Glomerular endothelial cell (primary cell): ENCODE measurements around the gene HHAT. TPM values are rescaled to one million over a fixed set of nuclear protein-coding genes. Genes with fewer than 3 reads are reported as not detected.

ENCODE experiments used
- DNase-seq: peaks from one replicate; pipeline ENCODE4 v3.0.0-alpha.2; 2011; ENCODE audit warnings: low read depth, low spot score; ENCODE audit errors: extremely low read depth
- total RNA-seq: library from RNA; depleted of rRNA; stranded (reverse); fragments of >200 nt; gene quantifications from 2 replicates; pipeline ENCODE4 v1.2.3, GENCODE V29; 2015

Gene HHAT
- total RNA-seq, 1 donor from 2014 or later = 5.9 TPM

- no peak for DNase-seq
These were observed 335.2 kb downstream of the HHAT start for GRCh38 chr1:210663730-210664573.

- no peak for DNase-seq
These were observed 341.2 kb downstream of the HHAT start for GRCh38 chr1:210669951-210670350.

GRCh38 chr1:210674151-210674550 lies 345.4 kb downstream of the HHAT start:
- DNase-seq = no peak

- no peak for DNase-seq
These were observed 347.8 kb downstream of the HHAT start for GRCh38 chr1:210676539-210676938.

GRCh38 chr1:210677533-210677932 lies 348.8 kb downstream of the HHAT start:
- no peak for DNase-seq

- DNase-seq = no peak
These were observed 349.6 kb downstream of the HHAT start for GRCh38 chr1:210678306-210678705.

- no peak for DNase-seq
These were observed 352.5 kb downstream of the HHAT start for GRCh38 chr1:210681158-210681557.

- DNase-seq = no peak
These were observed 354.8 kb downstream of the HHAT start for GRCh38 chr1:210683403-210684047.

- no peak for DNase-seq
These were observed 356.0 kb downstream of the HHAT start for GRCh38 chr1:210684466-210685294.

GRCh38 chr1:210685295-210685650 lies 356.6 kb downstream of the HHAT start:
- DNase-seq = no peak

GRCh38 chr1:210686841-210687240 lies 358.1 kb downstream of the HHAT start:
- DNase-seq = no peak

GRCh38 chr1:210687582-210688279 lies 359.0 kb downstream of the HHAT start:
- DNase-seq = no peak

- no peak for DNase-seq
These were observed 360.0 kb downstream of the HHAT start for GRCh38 chr1:210688512-210689234.

GRCh38 chr1:210689826-210690225 lies 361.1 kb downstream of the HHAT start:
- no peak for DNase-seq

- DNase-seq = no peak
These were observed 361.5 kb downstream of the HHAT start for GRCh38 chr1:210690236-210690635.

GRCh38 chr1:210691039-210691610 lies 362.4 kb downstream of the HHAT start:
- no peak for DNase-seq

GRCh38 chr1:210692796-210693195 lies 364.1 kb downstream of the HHAT start:
- no peak for DNase-seq

GRCh38 chr1:210695026-210695425 lies 366.3 kb downstream of the HHAT start:
- DNase-seq = no peak

GRCh38 chr1:210696709-210697108 lies 368.0 kb downstream of the HHAT start:
- DNase-seq = no peak

GRCh38 chr1:210697185-210697584 lies 368.5 kb downstream of the HHAT start:
- no peak for DNase-seq
